ENCODE results near the gene ADRA2B.

- TF ChIP-seq CTCF (IDR thresholded peaks at IDR 0.05) (no peak), ELF4 (CRISPR knock-in tag; IDR thresholded peaks at IDR 0.05; ENCODE audit: low read depth) (no peak), TCF7 (CRISPR knock-in tag; IDR thresholded peaks at IDR 0.05; ENCODE audit: low read depth) (no peak), HMGXB4 (CRISPR knock-in tag; IDR thresholded peaks at IDR 0.05) (no peak), E2F5 (CRISPR knock-in tag; IDR thresholded peaks at IDR 0.05) (no peak), ETV6 (CRISPR knock-in tag; IDR thresholded peaks at IDR 0.05) (no peak), FOXJ3 (CRISPR knock-in tag; IDR thresholded peaks at IDR 0.05; ENCODE audit: borderline replicate concordance) (no peak)
- TF ChIP-seq, protein P1, sequence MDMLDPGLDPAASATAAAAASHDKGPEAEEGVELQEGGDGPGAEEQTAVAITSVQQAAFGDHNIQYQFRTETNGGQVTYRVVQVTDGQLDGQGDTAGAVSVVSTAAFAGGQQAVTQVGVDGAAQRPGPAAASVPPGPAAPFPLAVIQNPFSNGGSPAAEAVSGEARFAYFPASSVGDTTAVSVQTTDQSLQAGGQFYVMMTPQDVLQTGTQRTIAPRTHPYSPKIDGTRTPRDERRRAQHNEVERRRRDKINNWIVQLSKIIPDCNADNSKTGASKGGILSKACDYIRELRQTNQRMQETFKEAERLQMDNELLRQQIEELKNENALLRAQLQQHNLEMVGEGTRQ (CRISPR knock-in tag; IDR thresholded peaks at IDR 0.05): no peak
Measured at GRCh38 chr2:96139181-96139758, 22.9 kb upstream of the ADRA2B start.

Measured in WTC11 (cell line).